HCT116 (cell line): ENCODE measurements around the gene MYH6.

Source experiments
- CEBPB ChIP-seq: IDR thresholded peaks from 2 replicates; pipeline ENCODE4 v1.6.1; 2012; ENCODE audit warnings: low read depth
- POLR2A ChIP-seq: IDR thresholded peaks from 2 replicates; pipeline ENCODE4 v1.7.0; 2011; ENCODE audit warnings: borderline replicate concordance; ENCODE audit not compliant: insufficient read depth, insufficient read length; ENCODE audit errors: extremely low read depth
- POLR2AphosphoS5 ChIP-seq: IDR thresholded peaks from 2 replicates; pipeline ENCODE4 v1.6.1; 2011; ENCODE audit warnings: mild to moderate bottlenecking, low read depth, low read length, moderate library complexity
- SRF ChIP-seq: IDR thresholded peaks from 2 replicates; pipeline ENCODE4 v1.6.1; 2012; ENCODE audit warnings: low read depth
- TCF7L2 ChIP-seq: IDR thresholded peaks from 2 replicates; pipeline ENCODE4 v1.7.0; 2011; ENCODE audit warnings: borderline replicate concordance, inconsistent platforms; ENCODE audit not compliant: insufficient read depth, insufficient read length; ENCODE audit errors: extremely low read depth
- ZNF274 ChIP-seq: fragments of 200-500 bp; sonication (Bioruptor generic); IDR thresholded peaks from 2 replicates; pipeline ENCODE4 v1.6.1; 2014; ENCODE audit warnings: mild to moderate bottlenecking, low read depth, low read length, inconsistent platforms
- TF ChIP-seq, protein P1 (sequence below), 3 experiments: fragments of 200-600 bp in 1 of 3; sonication (generic) in 1 of 3; IDR thresholded peaks in 2 of 3; conservative IDR thresholded peaks in 1 of 3; 2 replicates each; pipeline ENCODE4 v1.5.1; 2012 to 2017; ENCODE audit warnings: low read depth in 2 of 3, low read length in 2 of 3, antibody characterized with exemption in 1 of 3, borderline replicate concordance in 1 of 3, control low read depth in 1 of 3, mild to moderate bottlenecking in 1 of 3, mixed read lengths in 1 of 3, mixed run types in 1 of 3, moderate library complexity in 1 of 3; ENCODE audit not compliant: insufficient read depth in 1 of 3
- TF ChIP-seq, protein P2 (sequence below): IDR thresholded peaks from 2 replicates; pipeline ENCODE4 v1.6.1; 2012

DNA sequence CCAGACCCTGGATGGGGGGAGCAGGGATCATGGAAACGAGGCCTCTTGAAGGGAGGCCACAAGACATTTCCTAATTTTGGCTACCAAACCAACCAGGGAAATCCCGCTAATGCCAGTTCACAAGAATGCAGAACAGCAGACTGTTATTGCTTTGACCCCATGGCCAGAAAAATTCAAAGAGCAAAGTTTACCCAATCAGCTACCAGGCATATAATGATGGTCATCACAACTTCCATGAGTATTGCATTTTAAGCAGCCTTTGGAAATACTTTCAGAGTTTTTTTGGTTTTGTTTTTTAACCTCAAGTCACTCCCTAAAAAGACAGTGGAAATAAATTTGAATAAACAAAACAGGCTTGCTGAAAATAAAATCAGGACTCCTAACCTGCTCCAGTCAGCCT is 35.6 kb downstream of the MYH6 start, which contains the start of gene IL25:
- no peak for TF ChIP-seq SRF
- TF ChIP-seq, protein P1, sequence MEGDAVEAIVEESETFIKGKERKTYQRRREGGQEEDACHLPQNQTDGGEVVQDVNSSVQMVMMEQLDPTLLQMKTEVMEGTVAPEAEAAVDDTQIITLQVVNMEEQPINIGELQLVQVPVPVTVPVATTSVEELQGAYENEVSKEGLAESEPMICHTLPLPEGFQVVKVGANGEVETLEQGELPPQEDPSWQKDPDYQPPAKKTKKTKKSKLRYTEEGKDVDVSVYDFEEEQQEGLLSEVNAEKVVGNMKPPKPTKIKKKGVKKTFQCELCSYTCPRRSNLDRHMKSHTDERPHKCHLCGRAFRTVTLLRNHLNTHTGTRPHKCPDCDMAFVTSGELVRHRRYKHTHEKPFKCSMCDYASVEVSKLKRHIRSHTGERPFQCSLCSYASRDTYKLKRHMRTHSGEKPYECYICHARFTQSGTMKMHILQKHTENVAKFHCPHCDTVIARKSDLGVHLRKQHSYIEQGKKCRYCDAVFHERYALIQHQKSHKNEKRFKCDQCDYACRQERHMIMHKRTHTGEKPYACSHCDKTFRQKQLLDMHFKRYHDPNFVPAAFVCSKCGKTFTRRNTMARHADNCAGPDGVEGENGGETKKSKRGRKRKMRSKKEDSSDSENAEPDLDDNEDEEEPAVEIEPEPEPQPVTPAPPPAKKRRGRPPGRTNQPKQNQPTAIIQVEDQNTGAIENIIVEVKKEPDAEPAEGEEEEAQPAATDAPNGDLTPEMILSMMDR (IDR thresholded peaks at IDR 0.05 in 2 of 3, conservative IDR thresholded peaks at IDR 0.05 in 1 of 3; ENCODE audit: borderline replicate concordance in 1 of 3, insufficient read depth in 1 of 3, low read depth in 2 of 3, low read length in 2 of 3) = no peak
- TF ChIP-seq POLR2A = no peak
- no peak for TF ChIP-seq CEBPB
- no peak for TF ChIP-seq POLR2AphosphoS5
- TF ChIP-seq, protein P2, sequence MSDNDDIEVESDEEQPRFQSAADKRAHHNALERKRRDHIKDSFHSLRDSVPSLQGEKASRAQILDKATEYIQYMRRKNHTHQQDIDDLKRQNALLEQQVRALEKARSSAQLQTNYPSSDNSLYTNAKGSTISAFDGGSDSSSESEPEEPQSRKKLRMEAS = no peak
- TF ChIP-seq ZNF274 = no peak
- no peak for TF ChIP-seq TCF7L2
